Kidney (tissue), 14 donors: ENCODE results near the gene ARHGDIA. TPM values are rescaled to one million over a fixed set of nuclear protein-coding genes. Genes with fewer than 3 reads are reported as not detected.

ENCODE experiments used
- DNase-seq, 5 donors: peaks; one replicate each; pipeline ENCODE4 v3.0.0-alpha.2; 2013 to 2020
- FAIRE-seq: peaks from 2 replicates; lab custom pipeline; 2012; peaks lifted over from hg19 to GRCh38; lab: Jason Lieb, UNC
- H3K27ac ChIP-seq, 2 donors: one replicate each; pipeline ENCODE4 v1.7.0; 2013; ENCODE audit warnings: low read depth in 2 of 2, low read length in 2 of 2, inconsistent platforms in 1 of 2
- H3K27me3 ChIP-seq: one replicate; pipeline ENCODE4 v1.7.1; 2013; ENCODE audit warnings: low read length, inconsistent platforms; ENCODE audit not compliant: control insufficient read depth, insufficient read depth
- H3K36me3 ChIP-seq, 3 donors: one replicate each; pipeline versions ENCODE4 v1.7.0 to v1.7.1; 2013; ENCODE audit warnings: low read length in 3 of 3, control low read depth in 1 of 3, inconsistent platforms in 1 of 3; ENCODE audit not compliant: insufficient read depth in 3 of 3, control insufficient read depth in 2 of 3
- H3K4me1 ChIP-seq, 3 donors: one replicate each; pipeline versions ENCODE4 v1.7.0 to v1.7.1; 2013; ENCODE audit warnings: low read length in 3 of 3, inconsistent platforms in 1 of 3, low read depth in 1 of 3; ENCODE audit not compliant: control insufficient read depth in 2 of 3, insufficient read depth in 2 of 3
- H3K4me3 ChIP-seq, 3 donors: one replicate each; pipeline versions ENCODE4 v1.7.0 to v1.8.1; 2013; ENCODE audit warnings: low read length in 3 of 3, control low read depth in 1 of 3, inconsistent platforms in 1 of 3
- H3K9ac ChIP-seq, 3 donors: one replicate each; pipeline versions ENCODE4 v1.7.0 to v1.7.1; 2013; ENCODE audit warnings: low read length in 3 of 3, control low read depth in 1 of 3, inconsistent platforms in 1 of 3
- H3K9me3 ChIP-seq, 3 donors: one replicate each; pipeline versions ENCODE4 v1.7.0 to v1.7.1; 2013; ENCODE audit warnings: low read length in 3 of 3, control low read depth in 1 of 3, inconsistent platforms in 1 of 3; ENCODE audit not compliant: control insufficient read depth in 2 of 3, insufficient read depth in 1 of 3
- intact Hi-C: fragments of 100-400 bp; cut with DNase I; formaldehyde crosslinking; loops from one replicate; pipeline ENCODE4 v1.11.1; 2022
- polyA plus RNA-seq: library from polyadenylated mRNA; stranded (reverse); fragments of 350-450 nt; fragmentation: Illumina TruSeq; extraction: RNeasy Lipid Tissue Mini Kit (QIAGEN cat#74804); gene quantifications from one replicate; pipeline ENCODE4 v1.2.3, GENCODE V29; 2014; ENCODE audit warnings: low read depth, low replicate concordance; ENCODE audit not compliant: insufficient read depth
- total RNA-seq: library from RNA; stranded (reverse); fragmentation: NEBNext Ultra II Directional; extraction: Animal tissue kit (Norgen Biotek cat#: 25700); gene quantifications from one replicate; pipeline ENCODE4 v1.2.1, GENCODE V29; 2021
- TF ChIP-seq, protein P1 (sequence below): IDR thresholded peaks from 3 replicates; pipeline ENCODE4 v1.5.1; 2012; ENCODE audit warnings: mild to moderate bottlenecking, moderate library complexity, borderline replicate concordance; ENCODE audit not compliant: insufficient read depth; ENCODE audit errors: extremely low read depth
- donor health status: control.
- donor health status: control.
- donor health status: control.
- donor health status: control.
- donor health status: control.
- donor health status: DM: yes; HTN: yes; CAD: no.
- donor health status: Normal renal cell carcinoma (clear cell type).

ARHGDIA gene
- total and polyA plus RNA-seq, 2 donors from 2014 or later, result 424 to 453 TPM

- Histone ChIP-seq H3K9me3 (no peaks in the 10 kb centered on the region), H3K4me3 (no peak overlapping the region), H3K9ac (no peak overlapping the region), H3K27ac (no peak overlapping the region), H3K27me3 (no peaks in the 10 kb centered on the region), H3K36me3 (peaks cover 0 to 26% (median 24%) of the 10 kb centered on the region in 3 donors), H3K4me1 (peaks cover 0 to 5% (median 0%) of the 10 kb centered on the region in 3 donors)
- FAIRE-seq, result no peak
- TF ChIP-seq, protein P1, sequence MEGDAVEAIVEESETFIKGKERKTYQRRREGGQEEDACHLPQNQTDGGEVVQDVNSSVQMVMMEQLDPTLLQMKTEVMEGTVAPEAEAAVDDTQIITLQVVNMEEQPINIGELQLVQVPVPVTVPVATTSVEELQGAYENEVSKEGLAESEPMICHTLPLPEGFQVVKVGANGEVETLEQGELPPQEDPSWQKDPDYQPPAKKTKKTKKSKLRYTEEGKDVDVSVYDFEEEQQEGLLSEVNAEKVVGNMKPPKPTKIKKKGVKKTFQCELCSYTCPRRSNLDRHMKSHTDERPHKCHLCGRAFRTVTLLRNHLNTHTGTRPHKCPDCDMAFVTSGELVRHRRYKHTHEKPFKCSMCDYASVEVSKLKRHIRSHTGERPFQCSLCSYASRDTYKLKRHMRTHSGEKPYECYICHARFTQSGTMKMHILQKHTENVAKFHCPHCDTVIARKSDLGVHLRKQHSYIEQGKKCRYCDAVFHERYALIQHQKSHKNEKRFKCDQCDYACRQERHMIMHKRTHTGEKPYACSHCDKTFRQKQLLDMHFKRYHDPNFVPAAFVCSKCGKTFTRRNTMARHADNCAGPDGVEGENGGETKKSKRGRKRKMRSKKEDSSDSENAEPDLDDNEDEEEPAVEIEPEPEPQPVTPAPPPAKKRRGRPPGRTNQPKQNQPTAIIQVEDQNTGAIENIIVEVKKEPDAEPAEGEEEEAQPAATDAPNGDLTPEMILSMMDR, result no peak
- intact Hi-C loops, result no loop called here
- DNase-seq, result no peak
These were observed 13.8 kb upstream of the ARHGDIA start for GRCh38 chr17:81884968-81885367.

GRCh38 chr17:81884520-81884919 is 13.4 kb upstream of the ARHGDIA start:
- Histone ChIP-seq H3K27ac (no peak overlapping the region), H3K36me3 (peaks cover 0 to 22% (median 20%) of the 10 kb centered on the region in 3 donors), H3K9me3 (no peaks in the 10 kb centered on the region), H3K9ac (no peak overlapping the region), H3K27me3 (no peaks in the 10 kb centered on the region), H3K4me3 (no peak overlapping the region), H3K4me1 (peaks cover 0 to 5% (median 0%) of the 10 kb centered on the region in 3 donors)
- TF ChIP-seq, protein P1, result no peak
- intact Hi-C loops, result no loop called here
- no peak for DNase-seq
- no peak for FAIRE-seq

DNA sequence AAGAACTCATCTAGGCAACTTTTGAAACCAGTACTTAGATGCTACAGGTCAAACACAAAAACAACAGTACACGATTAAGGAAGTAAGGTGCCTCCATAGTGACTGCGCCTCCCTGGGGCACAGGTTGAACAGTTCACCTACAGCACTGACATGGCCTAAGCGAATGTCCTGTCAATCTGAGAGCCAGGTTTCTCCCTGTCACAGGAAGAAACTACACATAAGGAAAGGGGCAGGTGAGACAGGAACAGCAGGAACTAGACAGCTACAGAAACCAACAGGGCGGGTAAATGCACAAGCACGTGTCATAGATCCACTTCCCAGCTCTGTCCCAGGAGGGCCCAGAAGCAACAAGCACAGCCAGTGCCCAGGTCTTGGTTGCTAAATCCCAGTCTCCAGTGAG is 8.0 kb upstream of the ARHGDIA start:
- intact Hi-C loops, result no loop called here
- Histone ChIP-seq H3K4me1 (no peaks in the 10 kb centered on the region), H3K9ac (no peak overlapping the region), H3K27ac (no peak overlapping the region), H3K4me3 (no peak overlapping the region), H3K36me3 (no peaks in the 10 kb centered on the region), H3K9me3 (no peaks in the 10 kb centered on the region), H3K27me3 (no peaks in the 10 kb centered on the region)
- TF ChIP-seq, protein P1, result no peak
- DNase-seq (no peak), FAIRE-seq (no peak)

DNA sequence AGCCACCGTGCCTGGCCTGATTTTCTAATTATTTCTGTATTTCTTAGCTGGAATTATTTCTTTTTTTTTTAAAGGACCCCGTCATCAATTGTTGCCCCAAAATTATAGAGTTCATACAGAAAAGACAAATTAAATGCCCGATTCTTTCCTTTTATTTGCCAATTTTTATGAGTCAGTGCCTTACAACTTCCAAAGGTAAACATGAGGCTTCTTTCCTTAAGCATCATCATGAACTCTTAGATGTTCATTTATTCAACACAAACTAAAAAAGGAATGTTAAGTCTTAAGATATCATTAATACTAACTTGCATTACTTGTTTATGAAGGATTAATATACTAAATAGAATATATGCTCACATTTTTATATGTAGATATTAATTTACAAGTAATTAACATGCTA is 7.2 kb upstream of the ARHGDIA start:
- FAIRE-seq, result no peak
- no peaks in the 10 kb centered on the region for H3K9me3 ChIP-seq
- intact Hi-C loops, result no loop called here
- no peak overlapping the region for H3K9ac ChIP-seq
- TF ChIP-seq, protein P1, result no peak
- no peaks in the 10 kb centered on the region for H3K27me3 ChIP-seq
- H3K4me1 ChIP-seq, result no peaks in the 10 kb centered on the region
- H3K4me3 ChIP-seq, result no peak overlapping the region
- H3K36me3 ChIP-seq, result no peaks in the 10 kb centered on the region
- H3K27ac ChIP-seq, result no peak overlapping the region
- no peak for DNase-seq
